Tibial nerve (tissue), 3 donors: Measurements from ENCODE around the gene MLLT10.

Experiments
- CTCF ChIP-seq, 5 experiments: fragments of 200-600 bp in 3 of 5; fragments of 450-650 bp in 2 of 5; sonication (generic) in 3 of 5; IDR thresholded peaks; one replicate each; pipeline ENCODE4 v1.5.1; 2016 to 2019; ENCODE audit warnings: antibody characterized with exemption in 5 of 5, mild to moderate bottlenecking in 3 of 5, moderate library complexity in 2 of 5
- POLR2A ChIP-seq, 2 donors: fragments of 450-650 bp; IDR thresholded peaks; one replicate each; pipeline ENCODE4 v1.6.1; 2017; ENCODE audit warnings: antibody characterized with exemption in 2 of 2, mild to moderate bottlenecking in 2 of 2, moderate library complexity in 2 of 2

GRCh38 chr10:21661935-21662334 lies 127.9 kb downstream of the MLLT10 start:
- TF ChIP-seq CTCF (IDR thresholded peaks at IDR 0.05) (no peak), POLR2A (IDR thresholded peaks at IDR 0.05) (no peak)
